ENCODE results near the gene CAPN11. TPM values are rescaled to one million over a fixed set of nuclear protein-coding genes. Genes with fewer than 3 reads are reported as not detected.

Gene CAPN11
- total RNA-seq, 1 donor from 2014 or later = 0.72 TPM

DNA sequence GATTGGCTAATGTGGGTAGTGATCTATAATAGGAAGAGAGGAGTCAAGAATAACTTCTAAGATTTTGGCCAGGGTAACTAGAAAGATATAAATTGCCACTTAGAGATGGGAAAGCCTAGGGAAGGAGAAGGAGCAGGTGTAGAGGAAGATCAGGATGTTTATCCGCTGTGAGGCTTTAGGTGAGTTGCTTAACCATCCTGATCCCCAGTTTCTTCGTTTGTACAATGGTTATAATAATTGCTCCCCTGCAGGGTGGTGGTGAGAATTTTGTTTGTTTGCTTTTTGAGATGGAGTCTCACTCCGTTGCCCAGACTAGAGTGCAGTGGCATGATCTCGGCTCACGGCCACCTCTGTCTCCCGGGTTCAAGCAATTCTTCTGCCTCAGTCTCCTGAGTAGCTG, 55.7 kb downstream of the CAPN11 start:
- DNase-seq = no peak

DNA sequence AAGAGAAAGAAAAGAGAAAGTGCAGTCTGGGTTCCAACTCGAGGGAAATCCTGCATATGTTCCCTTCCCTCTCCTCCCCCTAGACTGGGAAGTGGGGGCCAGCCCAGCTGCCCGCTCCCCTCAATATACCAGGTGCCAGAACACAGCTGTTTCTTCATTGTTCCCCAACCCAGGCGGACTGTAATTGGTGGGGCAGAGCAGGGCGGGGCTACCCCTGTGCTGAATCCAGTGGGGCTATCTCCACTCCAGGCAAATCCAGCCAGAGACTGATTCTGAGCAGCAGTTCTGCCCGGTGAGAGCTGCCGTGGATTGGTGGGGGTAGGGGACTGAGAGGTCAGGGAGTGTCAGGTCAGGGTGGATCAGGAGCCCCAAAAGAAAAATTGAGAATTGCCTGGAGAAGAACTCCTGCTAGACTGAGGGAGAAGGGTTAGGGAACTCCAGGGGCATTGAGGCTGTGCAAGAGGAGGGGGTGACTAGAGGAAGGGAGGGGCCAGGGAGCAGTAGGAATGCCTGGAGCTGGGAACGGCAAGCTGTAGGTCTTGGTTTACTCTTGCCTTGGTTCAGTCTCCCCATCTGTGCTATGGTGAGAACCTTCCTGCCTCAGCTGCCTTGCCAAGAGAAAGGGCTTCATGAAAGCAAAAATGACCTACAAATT, 58.2 kb downstream of the CAPN11 start, which contains the start of gene MYMX:
TSS of gene MYMX (plus strand) at position 250 of the 655 bp plus-strand sequence. CDS start 546 bp downstream, outside the sequence.
- DNase-seq = peak; percentile 95

DNA sequence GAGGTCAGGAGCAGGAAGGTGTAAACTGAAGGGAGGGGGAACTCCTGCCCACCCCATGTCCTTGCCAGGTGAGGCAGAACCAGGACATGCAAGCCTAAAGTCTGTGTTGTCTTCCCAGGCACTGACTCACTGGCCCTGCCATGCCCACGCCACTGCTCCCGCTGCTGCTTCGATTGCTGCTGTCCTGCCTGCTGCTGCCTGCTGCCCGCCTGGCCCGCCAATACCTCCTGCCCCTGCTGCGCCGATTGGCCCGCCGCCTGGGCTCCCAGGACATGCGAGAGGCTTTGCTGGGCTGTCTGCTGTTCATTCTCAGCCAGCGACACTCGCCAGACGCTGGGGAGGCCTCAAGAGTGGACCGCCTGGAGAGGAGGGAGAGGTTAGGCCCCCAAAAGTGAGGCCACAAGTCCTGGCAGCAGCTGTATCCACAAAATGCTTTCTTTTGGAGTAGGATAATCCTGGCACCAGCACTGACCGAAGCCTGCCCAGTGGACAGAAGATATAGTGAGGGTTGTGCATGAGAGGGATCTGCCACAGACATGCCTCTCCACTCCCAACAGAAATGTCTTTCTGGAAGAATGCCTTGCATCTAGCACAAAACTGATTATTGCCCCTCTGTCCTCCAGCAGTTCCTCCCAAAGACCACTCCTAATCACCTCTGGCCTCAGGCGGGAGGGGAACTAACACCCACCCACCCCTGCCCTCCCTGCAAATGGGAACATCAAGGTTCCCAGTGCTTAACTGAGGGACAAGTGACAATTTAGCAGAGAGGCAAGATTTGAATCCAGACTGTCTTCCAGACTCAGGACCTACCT, 58.9 kb downstream of the CAPN11 start:
- DNase-seq = peak; percentile 87

DNA sequence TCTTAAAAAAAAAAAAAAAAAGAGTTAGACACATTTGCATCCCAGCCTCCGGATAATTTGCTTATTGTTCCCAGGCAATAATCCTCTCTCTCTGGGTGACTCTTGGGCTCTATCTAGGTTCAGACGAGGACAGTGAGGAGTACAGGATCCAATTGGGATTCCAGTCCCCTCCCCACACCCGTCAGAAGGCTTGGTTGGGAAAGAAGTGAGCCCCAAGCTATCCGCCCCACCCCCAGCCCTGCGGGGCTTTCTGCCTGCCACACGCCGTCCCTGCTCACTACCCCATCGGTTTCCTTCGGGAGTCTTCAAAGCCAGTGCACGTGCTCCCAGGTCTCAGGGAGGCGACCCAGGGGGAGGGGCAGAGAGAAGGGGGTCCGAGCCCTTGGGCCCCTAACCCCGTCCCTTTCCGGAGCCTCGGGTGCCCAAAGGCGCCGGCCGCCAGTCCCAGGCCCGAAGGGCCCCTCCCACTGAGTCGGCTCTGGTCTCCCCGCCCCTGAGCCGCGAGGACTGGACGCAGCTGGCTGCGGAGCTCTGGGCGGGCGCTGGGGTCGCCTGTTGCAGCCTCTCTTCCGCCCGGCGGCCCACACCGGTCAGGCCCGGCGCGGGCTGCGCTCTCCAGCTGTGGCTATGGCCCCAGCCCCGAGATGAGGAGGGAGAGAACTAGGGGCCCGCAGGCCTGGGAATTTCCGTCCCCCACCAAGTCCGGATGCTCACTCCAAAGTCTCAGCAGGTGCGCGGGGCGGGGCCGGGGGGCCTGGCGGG, 60.6 kb downstream of the CAPN11 start:
- DNase-seq = peak; percentile 95

DNA sequence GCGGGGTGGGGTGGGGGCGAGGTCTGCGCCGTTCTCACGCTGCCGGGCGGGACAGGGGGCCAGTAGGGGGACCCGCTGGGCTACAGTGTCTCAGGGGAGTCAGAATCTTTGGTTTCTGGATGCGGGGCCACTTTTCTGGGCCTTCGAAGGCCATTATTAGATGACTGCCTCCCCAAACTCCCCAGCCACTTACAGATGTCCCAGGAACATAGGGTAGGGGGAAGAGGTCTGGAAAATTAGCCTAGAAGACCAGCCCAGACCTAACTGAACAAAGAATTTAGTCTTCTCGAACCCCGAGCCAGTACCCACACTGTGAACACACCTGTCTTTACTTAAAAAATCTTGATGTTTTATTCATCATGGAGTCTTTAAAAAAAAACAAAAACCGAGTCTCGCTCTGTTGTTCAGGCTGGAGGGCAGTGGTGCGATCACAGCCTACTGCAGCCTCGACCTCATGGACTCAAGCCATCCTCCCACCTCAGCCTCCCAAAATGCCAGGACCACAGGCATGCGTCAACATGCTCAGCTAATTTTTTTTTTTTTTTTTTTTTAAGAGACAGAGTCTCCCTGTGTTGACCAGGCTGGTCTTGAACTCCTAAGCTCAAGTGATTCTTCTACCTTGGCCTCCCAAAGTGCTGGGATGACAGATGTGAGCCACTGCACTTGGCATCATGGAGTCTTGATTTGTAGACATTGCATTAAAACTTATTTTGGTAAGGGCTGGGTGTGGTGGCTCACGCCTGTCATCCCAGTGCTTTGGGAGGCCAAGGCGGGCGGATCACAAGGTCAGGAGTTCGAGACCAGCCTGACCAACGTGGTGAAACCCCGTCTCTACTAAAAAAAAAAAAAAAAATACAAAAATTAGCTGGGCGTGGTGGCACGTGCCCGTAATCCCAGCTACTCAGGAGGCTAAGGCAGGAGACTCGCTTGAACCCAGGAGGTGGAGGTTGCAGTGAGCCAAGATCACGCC, 61.5 kb downstream of the CAPN11 start:
- no peak for DNase-seq

DNA sequence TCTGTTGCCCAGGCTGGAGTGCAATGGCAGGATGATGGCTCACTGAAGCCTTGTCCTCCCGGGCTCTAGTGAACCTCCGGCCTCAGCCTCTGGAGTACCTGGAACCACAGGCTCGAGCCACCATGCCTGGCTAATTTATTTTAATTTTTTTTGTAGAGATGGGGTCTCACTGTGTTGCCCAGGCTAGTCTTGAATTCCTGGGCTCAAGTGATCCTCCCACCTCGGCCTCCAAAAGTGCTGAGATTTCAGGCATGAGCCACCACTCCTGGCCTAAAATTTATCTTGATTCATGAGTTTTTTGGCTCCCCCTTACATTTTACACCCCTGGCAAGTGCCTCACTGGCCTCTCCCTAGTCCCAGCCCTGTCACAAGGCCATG, 62.3 kb downstream of the CAPN11 start:
- no peak for DNase-seq

DNA sequence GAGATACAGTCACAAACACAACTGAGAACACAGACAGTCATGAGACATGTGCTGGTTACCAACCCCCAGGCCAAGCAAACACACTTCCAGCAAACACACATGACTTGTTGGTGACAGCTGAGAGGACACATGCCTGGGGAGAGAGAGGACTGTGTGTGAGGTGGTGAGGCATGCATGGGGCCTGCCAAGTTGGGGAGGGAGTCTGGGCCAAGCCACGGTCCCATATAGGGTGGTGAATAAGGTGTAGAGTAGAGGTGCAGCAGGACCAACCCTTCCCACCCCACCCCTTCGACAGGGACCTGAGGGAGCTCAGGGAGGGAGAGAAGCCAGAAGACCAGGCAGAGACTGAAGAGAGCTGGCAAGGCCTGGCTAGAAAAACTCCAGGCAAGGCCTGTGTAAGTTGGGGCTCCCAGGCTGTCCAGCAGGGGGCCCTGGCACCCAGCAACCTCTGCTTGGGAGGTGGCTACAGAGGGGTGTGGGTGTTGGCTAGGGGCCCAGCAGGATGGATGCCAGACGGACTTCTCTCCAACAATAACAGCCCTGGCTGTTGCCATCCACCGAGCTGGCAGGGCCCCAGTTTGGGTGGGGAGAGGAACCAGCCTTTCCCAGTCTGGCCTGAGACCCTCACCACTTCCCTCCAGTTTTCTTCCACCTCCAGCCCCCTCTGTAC, 62.8 kb downstream of the CAPN11 start:
- DNase-seq = peak; percentile 97

DNA sequence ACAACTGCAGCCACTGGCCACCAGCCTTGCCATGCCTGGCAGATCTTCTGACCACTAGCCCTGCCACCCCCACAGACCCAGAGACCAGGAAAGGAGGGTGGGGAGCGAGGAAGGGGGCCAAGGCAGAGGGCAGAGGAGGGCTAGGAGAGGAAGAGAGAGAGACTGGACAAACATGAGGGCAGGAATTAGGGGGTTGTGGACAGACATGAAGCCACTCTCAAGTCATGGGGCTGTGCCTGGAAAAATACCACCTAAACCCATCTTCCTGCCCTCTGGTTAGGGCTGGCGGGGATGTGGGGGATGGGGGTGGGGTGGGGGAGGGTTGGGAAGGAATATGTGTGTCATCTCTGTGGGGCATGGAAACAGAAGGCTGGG, 63.3 kb downstream of the CAPN11 start:
- DNase-seq = no peak

DNA sequence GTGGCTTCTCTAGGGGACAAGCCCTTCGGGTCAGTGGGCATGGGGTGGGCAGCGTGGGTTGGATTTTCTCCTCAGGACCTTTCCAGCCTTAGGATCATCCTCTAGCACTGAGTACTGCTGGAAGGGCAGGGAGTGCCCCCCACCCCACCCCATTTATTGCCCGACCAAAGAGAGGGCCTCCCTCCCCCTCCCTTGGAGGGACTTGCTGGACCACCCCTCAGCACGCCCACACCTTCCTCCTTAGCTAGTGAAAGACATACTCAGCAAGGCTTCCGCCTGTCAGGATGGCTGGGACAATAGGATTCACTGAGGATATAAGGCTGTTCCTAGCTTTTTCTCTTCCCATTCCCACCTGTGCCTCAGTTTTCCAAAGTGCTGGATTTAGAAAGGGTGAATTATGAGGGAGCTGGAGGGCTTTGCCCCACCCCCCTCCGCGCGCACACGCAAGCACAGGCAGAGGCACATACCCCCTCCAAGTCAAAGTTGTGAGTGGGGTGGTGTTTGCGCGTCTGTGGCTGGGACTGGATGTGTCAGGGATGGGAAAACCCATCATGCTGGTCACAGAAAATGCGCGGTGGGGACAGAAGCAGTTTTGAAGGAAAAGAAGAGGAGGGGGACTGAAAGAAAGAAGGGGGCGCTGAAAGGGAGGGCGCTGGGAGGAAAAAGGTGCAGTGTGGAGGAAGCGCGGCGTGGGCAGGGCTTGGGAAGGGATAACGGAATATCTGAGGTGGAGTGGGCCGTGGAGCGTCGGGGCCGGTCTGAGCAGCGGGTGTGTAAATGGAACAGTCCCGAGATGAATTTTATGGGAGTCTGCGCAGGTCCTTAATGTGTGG, 64.1 kb downstream of the CAPN11 start:
- DNase-seq = no peak

DNA sequence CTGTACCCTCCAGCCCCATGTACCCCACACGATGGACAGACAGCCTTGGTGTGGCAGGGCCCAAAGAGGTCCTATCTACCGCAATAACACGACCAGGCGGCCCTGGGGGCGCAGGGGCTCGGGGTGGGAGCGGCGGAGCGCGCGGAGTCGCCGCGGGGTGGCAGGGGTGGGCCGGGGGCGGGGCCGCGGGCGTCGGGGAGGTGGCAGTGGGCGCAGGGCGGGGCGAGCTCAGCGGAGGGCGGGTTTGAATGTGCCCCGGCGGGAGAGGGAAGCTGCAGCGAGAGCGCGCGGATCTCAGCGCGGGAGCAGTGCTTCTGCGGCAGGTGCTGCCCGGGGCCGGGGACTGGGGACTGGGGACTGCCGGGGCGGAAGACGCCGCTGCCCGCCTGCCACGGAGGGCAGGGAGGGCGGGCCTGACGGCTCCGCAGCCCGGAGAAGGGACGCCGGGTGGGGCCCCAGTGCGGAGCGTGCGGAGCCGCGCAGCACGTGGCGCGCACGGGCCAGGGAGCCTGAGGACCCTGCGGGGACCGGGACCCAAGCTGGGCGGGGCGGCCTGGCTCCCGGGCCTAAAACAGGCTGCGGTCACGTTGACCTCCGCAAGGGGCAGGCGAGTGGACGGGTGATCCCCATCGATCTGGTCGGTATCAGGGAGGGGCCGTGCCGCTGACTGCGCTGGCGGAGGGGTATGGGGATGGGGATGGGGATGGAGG, 64.9 kb downstream of the CAPN11 start, which contains the start of gene SLC29A1:
TSS of gene SLC29A1 (plus strand) at position 277 of the 710 bp plus-strand sequence. CDS start 3,719 bp downstream, outside the sequence.
- peak; percentile 91 for DNase-seq

DNA sequence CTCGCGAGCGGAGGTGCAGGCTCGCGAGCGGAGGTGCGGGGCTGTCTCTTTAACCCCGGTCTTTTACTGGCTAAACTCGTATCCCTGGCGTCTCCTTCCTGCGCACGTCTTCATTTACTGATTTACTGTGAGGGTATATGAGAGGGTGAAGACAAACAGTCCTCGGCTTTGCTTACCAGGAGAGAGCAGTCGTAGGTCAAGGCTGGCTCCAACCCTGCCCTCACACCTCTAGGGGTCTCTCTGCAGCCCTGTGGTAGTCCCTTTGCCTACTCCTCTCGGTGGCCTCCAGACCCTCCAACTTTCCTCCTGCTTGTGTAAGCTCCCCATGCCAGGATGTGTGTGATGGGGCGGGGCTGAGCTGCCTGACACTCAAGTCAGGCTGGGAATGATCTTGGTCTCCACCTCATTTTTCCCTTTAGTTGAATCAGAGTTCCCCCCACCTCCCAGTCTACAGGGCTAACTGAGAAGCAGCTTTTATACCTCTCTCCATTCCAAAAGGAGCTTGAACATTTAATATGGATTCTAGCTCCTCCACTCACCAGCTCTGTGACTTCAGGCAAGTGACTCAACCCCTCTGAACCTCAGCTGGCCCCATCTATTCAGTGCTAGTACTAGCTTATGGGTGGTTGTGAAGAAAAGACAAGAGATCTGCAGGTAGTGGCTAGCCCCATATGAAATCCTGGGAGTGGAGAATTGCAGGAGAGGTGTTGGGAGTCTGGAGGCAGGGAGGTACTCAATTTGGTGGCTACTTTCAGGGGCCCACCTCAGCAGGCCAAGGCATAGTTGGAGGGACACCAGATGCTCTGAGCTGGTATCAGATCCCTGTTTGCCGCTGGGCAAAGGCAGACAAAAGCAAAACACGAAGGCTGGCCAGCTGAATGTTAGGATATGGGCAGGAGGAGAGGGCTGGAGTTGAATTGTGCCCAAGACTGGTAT, 65.7 kb downstream of the CAPN11 start:
- peak; percentile 54 for DNase-seq

DNA sequence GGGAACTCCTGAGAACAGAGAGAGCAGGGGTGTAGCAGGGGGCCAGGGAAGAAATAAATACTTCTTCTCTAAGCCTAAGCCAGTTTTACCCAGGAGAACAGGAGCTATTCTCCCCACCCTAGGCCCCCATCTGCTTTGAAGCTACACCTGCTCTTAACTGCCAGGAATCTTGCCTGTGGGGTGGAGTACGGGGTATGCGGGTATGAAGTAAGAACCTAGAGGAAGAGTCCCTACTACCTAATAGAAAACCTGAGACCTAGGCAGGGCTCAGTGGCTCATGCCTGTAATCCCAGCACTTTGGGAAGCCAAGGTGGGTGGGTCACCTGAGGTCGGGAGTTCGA, 66.3 kb downstream of the CAPN11 start:
- DNase-seq = no peak

DNA sequence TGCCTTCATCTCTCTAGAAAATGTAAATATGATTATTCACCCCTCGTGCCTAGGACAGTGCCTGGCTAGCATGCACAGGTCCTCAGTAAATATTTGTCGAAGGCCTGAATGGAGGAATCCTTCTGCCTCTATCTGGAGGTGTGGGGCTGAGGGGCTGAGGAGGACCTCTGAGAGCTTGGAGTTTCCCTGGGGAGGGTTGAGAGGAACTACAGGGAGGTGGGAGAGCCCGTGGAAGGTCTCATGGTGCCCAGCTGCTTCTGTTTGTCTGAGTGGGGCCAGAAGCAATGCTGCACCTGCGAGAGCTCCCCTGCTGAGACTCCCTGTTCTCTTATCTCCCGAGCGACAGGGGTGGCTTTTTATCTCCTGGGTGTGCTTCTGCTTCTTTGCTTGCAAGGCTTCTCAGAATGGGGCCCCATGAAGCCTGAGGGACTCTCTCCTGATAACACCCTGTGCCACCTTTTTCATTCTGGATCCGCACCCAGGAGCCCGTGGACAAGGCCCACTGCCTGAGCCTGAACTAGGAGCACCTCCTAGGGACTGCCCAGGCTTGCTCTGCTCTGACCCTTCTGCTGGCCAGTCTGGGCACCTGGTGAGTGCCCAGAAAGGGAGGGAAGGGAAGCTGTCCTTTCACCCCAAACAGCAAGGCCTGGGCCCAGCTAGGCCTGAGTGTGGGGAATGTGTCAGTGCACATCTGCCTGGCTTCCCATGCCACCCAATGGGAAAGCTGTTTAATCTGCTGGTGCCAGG, 67.1 kb downstream of the CAPN11 start:
- no peak for DNase-seq

DNA sequence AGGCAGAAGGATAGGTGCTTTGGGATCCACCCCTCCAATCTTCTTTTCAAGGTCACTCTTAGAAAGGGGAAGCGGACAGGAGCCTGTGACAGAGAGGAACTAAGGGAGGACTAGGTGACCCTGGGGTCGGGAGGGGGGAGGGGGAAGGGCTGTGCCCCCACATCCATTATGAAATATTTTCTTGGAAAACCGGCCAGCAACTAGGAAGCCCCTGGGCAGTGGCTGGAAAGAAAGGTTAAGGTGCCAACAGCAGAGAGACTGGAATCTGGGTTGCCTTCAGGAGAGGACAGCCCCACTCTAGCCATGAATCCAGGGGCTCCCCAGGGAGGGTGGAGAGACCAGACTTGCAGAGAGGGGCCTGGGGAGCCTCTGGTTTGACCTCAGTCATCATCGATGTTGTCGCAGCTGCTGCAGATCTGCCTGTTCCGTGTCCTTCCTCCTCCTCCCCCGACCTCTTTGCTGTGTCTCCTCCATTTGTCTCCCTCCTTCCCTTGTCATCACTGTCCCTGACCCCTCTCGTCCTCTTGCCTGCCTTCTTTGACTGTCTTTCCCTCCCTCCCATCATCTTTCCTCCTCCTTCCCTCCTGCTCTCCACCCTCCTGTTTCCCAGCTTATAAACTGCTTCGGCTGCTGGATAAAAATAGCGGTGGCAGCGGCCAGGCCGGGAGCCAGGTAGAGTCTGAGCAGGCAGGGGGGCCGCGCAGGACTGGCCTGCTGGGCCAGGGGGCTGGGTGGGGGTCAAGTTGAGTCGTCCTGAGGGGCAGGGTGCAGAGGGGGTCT, 67.9 kb downstream of the CAPN11 start:
- DNase-seq = peak; percentile 51

DNA sequence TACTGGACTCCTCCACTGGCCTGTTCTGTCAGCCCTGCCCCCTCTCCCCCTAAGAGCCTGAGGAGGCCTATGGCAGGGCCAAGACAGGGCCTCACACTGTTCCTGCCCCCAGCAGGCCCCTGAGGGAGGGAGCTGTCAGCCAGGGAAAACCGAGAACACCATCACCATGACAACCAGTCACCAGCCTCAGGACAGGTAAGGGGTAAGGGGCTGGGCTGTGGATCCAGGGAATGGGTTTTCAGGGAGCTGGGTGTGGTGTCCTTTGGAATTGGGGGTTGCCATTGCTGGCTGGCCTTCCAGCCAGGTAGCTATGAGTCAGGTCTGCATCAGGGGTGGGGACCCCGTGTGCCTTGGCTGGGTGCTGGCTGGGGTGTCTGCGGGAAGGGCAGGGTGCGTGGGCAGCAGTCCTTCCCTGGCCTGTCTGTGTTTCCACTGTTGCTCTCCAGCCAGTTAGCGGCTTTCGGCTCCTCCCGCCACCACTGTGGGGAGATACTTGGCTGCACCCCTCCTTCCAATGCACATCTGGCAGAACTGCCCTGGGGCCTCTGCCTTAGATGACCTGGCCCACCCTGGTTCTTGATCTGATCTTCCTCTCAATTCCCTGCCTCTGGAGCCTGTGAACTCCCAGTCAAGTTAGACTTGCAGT, 68.7 kb downstream of the CAPN11 start:
- DNase-seq = peak; percentile 34

DNA sequence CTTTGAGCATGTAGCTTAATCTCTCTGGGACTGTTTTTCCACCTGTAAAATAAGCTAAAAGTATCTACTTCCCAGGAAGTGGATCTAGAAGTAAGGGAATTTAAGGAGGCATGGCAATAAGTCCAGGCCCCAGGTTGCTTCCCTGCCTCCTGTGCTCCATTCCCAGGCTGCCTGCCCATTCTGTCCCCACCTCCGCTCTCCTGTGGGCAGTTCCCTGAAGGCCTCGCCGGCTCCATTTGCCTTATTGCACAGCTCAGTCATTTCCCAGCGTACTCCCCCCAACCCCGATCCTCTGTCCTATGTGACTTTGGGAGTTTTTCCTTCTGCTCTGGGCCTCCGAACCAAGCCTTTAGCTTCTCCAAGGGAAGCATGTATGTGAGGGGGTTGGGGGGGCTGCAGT, 69.4 kb downstream of the CAPN11 start:
- no peak for DNase-seq

Measured in tongue (tissue), 2 donors.